ENCODE results near the gene DPP9.

The DPP9 gene

DNA sequence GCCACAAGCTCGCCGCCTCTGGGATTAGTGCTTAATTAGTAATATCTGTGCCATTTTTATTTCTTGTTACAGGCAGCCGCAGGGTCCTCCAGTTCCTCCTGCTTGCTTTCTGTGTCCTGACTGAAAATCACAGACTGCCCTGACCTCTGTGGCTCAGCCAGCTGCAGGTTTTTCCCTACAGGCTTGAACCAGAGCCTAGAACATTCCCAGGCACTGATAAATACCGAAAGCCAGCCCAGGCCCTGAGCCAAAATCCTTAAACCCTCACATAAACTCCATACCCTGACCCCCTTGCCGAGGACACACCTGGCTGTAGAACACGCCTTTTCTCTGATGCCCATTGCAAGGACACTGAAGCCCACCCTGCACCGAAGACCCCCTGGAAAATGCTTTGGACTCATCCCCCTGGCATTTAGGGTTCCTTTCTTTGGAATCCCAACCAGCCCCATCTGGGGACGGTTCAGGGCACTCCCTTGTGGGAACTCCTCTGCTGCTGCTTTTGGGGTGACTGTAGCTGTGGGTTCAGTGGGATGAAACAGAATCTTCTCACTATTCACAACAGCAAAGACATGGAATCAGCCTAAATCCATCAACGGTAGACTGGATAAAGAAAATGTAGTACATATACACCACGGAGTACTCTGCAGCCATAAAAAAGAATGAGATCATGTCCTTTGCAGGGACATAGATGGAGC, 15.5 kb downstream of the DPP9 start:
- DNase-seq = no peak

DNA sequence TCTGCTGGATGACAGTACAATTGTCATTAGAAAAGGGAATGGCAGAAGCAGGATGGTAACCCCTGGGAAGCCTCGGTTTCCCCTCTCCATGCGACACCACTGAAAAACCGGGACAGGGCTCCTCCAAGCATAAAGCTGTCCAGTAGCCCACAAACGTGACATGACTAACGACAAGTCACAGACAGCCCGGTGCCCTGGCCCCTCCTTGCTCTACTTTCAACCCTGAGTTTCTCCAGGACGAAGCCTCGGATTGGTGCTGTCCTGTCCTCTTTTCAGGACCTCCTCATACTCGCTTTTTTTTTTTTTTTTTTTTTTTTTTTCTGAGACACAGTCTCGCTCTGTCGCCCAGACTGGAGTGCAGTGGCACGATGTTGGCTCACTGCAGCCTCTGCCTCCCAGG, 16.3 kb downstream of the DPP9 start:
- no peak for DNase-seq

DNA sequence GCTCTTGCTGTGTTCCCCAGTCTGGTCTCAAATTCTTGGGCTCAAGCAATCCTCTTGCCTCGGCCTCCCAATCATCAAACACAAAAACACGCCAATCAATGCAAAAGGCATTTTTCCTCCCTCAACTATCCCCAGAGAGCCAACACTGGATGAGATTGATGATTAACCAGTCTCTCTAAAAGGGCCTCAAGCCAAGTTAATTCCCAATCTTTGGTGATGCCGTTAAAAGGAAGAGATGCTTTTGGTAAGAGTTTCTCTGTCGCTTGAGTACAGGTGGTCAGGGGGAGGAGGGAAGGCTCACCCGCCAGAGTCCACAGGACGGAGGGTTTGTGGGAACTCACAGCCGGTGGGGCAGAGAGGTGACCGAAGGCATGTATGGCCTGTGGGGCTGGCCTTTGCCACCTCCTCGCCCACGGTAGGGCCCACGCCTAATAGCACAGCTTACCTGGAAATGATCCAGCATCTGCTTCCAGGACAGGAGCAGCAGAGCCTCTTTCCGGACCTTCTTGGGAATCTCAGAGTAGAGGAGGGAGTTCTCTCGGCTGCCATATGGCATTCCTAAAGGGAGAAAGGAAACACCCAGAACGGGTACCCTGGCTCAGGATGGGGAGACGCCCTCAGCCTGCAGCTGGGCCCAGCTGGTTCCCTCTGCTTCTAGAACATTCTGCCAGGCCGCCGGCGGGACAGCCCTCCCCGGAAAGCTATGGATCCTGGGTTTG, 18.1 kb downstream of the DPP9 start:
- DNase-seq = no peak

DNA sequence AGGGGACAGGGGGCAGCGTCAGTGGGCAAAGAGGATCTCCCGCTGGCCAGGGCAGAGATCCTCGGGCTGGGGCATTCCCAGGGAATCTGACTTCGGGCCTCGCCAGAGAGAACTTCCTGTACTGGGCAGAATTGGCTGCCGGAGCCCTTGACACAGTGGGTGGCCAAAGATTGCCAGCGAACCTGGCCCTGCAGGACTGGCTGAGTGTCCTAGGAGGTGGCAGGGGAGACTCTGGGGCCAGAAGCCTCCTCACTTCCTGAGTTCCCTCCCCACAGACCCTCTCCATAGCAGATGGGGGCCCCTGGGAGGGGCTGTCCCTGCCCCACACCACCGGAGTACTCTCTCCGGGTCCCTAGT, 19.3 kb downstream of the DPP9 start:
- DNase-seq = no peak

DNA sequence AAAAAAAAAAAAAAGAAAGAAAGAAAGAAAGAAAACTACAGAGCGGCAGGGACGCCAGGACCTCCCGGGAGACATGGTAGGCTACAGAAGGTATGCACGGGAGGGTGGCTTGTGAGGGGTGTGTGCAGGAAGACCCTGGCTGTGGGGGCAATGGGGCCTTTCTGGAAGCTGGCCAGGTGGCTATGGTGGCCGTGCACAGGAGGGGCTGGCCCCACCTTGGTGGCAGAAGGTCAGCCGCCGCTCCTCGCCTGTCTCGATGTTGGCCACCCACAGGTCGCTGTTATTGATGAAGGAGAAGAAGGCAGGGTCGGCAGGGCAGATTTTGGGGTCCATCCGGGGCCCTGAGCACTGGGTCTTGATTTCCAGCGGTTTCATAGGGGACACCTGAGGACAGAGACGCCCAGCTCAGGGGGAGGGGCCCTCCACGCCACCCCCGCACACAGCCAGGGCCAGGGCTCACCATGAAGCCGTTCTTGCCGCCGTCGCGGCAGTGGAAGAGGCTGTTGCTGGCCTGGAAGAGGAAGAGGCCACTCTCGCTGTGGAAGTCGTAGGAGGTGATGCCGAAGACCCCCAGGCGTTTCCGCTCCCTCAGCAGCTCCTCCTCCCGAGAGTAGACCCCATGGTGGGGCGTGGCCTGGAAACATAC, 19.8 kb downstream of the DPP9 start:
- DNase-seq = no peak

DNA sequence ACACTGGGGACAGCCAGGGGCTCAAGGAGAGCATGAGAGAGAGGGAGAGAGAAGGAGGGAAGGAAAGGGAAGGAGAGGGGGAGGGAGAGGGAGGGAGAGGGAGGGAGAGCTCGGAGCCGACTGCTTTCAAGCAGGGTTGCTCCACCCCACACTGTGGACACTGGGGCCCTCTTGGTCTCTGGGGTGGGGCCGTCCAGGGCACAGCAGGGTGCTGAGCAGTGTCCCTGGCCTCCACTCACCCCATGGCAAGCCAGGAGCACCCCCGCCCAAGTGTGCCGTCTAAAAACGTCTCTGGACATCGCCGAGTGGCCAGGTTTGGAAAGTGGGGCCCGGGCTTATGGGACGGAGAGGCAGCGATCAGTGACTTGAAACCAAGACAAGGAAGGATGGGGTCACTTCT, 20.9 kb downstream of the DPP9 start:
- no peak for DNase-seq

DNA sequence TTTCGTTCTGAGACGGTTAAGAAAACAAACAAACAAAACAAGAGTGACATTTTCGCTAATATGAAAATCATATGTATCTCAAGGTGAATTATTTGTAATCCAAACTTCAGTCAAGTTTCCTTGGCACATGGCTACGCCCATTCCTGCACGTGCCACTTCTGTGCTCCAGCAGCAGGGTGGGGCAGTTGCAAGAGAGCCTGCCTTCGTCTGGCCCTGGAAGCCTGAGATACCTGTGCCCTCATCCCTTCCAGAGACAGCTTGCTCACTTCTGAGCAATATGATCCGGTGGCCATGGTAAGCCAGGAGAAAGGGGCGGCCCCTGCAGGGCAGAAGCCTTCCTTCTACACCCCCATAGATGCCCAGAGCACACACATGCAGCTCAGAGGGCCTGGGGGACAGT, 22.1 kb downstream of the DPP9 start:
- no peak for DNase-seq

DNA sequence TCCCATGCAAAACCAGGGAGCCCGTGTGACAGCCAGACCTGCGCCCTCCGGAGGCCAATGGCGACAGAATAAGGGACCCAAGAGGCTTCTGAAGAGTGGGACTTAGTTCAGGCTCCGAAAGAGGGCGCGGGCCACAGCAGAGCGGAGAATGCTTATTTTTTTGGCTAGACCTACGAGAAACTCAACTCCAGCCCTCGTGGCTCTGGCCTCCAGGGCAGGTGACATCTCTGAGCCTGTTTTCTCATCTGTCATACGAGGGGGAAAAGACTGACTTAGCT, 23.0 kb downstream of the DPP9 start:
- DNase-seq = no peak

DNA sequence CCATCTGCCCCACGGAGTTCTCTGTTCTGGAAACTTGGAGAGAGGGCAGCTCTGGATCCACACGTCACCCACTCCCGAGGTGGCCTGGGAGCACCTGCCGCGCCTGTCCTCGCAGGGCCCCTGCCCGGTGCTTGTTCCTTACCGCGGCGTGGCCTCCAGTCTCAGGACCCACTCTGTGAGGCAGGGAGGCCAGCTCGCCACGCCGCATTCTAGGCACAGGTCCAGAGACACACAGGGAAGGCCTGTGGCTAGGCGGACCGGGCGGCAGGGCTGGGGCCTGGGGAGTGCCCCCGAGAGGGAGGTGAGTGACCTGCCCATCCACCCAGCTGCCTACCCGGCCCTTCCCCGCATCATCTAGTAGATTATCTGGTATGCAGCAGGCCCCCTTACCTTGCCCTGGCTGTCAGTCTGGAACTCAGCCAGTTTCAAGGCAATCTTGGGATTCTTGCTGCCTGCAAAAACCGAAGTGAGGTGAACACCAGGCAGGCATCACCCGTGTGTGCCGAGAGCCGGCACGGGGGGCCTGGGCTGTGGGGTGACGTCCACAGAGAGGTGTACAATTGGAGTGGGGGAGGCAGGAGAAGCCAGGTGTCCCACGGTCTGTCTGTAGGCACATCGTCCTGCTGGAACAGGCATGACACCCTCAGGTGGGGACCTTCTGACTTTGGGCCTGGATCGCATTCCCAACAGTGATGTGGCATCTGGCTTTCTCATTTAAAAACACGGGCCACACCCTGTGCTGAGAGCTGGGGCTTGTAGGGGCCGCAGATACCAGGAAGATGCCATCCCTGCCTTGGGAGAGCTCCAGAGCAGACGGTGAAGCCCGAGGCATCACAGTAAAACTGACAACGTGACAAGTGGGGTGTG, 23.6 kb downstream of the DPP9 start:
- DNase-seq = no peak

DNA sequence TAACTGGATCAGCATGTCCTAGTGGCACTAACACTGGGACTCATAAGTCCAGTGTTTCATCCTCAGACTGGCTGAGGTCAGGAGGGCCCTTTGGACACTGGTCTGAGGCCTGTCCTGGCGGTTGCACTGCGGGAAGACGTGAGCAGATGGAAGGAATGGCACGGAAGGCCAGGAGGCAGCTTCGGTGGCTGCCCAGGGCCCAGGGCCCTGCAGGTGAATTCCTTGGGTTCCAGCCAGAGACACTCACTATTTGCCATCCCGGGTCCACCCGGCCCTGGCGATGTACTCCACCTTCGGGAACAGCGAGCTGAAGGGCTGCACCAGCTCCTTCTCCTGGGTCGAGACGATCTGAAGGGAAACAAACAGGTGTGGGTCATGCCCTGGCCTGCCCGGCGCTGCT, 26.3 kb downstream of the DPP9 start:
- DNase-seq = no peak

DNA sequence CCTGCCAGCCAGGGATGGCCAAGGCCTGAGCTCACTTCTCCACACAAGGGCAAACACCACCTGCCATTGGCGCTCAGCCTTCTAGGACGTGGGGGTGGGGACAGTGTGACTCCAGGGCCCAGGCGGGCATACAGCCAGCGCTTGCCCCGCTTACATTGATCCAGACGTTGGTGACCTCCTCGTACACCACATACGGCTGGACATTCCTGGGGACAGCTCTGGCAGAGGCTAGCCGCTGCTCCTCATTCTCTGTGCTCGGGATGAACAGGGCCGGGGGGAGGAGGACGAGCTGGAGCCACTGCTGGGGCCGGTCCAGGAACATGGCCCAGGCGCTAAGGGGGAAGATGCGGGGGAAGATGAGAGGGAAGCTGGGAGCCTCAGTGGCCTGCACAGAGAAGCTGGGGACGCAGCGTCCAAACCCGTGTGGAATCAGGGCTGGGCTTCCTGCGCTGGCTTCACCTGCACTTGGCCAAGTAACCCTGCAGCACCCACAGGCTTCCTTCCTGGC, 28.4 kb downstream of the DPP9 start:
- DNase-seq = no peak

DNA sequence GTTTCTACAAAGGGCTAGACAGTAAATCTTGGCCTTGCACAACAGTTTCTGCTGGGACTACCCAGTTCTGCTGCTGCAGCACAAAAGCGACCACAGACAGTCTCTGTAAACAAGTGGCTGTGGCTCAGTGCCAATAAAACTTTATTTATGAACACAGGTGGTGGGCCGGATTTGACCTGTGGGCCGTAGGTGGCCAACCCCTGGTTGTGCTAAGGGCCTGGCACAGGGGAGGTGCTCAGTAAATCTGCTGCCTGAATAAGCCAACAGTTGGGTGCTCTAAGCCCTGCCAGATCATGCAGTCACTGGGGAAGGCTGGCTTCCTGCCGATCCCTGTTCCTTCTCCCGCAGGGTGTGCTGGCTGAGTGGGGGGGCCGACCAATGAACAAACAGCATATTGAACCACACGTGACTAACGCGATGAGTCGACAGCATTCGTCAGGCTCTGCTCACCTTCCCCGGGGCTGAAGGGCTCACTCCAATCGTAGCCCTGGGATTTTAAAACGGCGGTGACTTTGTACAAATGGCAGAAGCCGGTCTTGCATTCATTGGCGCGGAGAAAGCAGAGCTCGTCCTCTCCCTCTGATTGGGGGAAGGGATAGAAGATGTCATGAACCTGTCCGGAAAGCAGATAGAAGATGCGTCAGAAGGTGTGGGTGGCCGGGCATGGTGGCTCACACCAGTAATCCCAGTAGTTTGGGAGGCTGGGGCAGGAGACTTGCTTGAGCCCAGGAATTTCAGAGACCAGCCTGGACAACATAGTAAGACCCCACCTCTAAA, 29.2 kb downstream of the DPP9 start:
- no peak for DNase-seq

DNA sequence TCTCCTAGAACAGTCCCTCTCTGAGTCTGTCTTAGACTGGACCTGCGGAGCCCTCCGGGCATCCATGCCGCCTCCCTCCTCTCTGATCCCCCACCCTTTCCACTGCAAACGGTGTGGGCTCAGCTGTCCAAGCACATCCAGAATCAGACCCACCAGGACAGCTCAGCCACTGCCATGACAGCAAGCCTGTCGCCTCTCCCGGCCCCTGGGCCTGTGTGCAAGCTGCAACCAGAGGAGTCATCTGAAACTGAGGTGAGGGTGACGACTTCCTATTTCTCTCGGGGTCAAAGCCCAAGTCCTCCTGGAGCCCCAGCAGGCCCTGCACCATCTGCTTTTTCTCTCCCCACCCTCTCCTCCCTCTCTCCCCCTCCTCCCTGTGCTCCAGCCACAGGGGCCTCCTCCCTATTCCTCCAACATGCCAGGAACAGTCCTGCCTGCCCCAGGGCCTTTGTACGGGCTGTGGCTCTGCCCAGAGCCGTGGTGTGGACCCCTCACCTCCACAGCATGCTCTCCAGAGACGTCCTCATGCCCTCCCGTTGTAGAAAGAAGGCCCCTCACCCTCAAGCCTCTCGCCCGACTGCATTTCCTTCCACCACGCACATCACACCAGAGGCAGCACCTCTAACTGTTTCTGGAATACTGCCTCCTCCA, 30.0 kb downstream of the DPP9 start:
- DNase-seq = no peak

DNA sequence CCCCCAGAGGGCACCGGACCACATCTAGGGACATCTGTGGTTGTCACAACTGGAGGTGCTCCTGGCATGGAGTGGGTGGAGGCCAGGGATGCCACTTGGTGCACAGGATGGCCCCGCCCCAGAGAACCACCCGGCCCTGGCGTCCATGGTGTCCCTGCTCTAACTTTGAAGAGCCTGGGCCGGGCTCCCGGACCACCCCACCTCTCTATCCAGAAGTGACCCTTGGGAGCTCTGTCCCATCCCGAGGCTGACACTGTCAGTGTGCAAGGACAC, 30.6 kb downstream of the DPP9 start:
- no peak for DNase-seq

DNA sequence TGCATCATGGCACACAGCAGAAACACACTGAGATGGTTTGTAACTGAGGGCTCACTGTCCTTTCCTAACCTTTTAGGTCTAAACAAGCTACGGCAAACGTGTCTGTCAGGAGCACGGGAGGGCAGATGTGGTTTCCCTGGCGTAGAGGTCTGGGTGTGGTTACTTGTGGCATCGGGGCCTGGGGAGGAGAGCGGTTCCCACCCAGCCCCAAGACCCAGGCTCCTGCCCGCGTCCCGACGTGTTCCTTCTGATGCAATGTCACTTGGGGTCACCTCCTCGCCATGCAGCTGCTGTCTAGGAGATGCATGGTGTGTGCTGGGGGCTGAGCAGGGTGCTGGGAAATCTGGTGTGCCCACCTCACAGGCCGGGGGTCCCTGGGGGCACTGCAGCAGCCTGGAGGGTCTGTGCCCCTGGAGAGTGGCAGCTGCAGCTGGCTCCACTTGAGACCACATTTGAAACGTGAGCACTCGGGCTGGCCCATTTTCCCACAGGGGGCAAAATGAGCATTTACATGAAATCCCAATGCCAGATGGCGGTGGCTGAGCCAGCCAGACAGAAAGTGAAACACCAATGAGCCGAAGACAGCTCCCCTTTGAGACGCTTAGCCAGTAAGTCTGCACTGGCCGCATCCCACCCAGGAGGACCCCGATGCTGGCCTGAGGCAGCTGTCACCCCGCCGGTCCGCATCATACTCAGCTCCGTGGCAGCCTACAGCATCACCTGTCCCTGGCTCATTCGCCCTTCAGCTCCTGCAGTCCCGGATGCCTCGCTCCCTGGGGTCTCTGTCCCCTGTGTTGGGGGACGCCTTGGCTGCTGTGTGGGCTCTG, 31.2 kb downstream of the DPP9 start:
- no peak for DNase-seq

DNA sequence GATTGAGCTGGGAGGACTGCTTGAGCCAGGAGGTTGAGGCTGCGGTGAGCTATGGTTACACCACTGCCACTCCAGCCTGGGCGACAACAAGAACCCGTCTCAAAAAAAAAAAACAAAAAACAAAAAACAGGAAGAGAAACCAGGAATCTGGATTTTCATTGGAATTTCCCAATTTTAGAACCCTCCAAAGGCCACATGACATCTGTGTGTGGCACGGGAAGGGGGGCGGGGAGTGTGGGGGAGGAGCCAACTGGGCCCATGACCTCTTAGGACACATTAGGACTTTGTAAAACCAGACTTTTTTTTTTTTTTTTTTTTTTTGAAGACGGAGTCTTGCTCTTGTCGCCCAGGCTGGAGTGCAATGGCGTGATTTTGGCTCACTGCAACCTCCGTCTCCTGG, 32.3 kb downstream of the DPP9 start:
- no peak for DNase-seq

DNA sequence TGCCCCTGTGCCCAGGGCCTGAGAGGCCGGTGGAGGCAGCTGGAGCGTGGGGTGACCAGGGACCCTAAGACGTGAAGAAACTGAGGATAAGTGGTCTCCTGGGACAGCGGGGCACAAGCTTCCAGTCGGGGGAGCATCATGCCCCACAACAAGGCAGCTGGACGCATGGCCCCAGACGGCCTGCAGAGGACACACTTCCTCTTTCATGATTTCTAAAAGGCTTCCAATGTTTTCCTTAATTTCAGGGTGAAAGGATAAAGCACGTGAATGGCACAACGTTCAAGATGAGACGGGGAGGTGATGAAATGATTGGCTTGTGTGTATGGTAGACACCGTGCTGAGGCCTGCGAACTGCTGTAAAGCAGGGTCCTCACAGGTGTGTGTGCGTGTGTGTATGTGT, 33.3 kb downstream of the DPP9 start:
- DNase-seq = no peak

DNA sequence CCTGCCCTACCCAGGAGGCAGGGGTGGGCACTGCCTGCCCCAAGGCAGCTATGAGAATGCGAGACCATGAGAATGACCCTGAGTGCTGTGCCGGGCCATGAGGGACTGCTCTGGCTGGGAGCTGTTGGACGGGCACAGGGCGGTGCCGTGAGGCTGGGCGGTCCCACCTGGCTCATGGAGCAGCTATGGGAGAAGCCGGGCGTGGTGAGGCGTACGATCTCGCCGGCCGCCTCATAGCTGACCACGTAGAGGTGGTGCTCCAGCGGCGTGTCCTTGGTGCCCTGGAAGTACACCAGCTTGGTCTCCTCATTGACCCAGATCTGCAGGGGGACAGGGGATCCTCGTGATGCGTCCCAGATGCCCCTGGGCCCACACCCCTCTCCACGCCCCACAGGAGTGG, 34.2 kb downstream of the DPP9 start:
- no peak for DNase-seq

DNA sequence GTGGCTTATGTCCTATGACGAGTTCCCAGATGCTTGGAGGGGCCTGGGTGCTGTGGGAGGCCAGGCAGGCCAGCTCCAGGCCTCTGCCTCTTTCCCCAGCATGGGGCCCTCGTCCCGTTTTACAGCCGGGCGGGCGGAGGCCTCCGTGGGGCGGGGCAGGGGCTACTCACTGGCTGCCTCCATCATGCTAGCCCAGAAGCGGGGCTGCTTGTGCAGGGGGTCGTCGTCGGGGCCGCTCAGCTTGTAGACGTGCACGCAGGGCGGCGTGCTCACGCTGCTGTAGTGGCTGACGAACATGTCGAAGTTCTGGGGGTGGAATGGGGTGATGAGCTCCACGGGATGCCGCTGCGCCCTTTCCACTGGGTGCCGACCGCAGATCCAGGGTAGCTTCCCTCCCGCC, 35.1 kb downstream of the DPP9 start:
- no peak for DNase-seq

DNA sequence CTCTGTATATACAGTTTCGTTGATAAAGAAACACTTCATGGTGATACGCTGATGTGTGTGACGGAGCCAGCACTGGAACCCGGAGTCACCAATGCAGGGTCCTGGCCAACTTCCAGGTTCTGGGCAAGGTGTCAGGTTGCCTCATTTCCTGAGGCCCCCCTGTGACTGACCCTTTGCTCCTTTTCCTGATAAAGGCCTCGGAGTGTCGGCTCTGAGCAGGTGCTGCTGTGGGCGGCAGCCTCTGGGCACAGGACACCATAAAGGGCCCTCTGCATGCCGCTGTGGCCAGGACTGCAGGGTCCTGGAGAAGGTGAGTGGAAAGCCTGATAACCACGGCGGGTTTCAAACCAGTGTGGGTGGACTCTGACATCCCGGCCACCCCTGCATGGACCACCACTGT, 36.2 kb downstream of the DPP9 start:
- DNase-seq = no peak

DNA sequence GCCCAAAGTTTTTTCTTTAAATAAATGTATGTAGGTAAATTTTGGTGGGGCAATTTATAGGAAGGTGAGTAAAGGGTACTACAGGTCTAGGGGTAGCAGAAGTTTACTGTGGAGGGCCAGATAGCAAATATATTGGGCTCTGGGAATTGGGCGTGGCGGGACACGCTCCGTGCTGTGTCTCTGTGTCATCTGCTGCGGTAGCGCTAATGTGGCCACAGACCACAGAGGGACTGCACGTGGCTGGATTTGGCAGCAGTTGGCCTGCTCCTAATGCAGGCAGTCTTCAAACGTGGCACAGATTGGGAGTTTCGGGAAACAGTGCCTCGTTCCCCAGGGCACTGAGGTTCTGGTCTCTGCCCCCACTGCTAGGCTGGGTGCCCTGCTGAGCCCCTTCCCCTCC, 36.9 kb downstream of the DPP9 start:
- no peak for DNase-seq
